HepG2 (cell line): ENCODE data around the gene ACAP1. TPM values are rescaled to one million over a fixed set of nuclear protein-coding genes. Genes with fewer than 3 reads are reported as not detected.
A peak's percentile ranks its signal among the peaks of the same experiment; 100 is the strongest.

ENCODE experiments used
- AGO2 ChIP-seq: fragments of 200-400 bp; formaldehyde crosslinking; optimal IDR thresholded peaks from 2 replicates; pipeline ENCODE3; 2017; ENCODE audit warnings: mild to moderate bottlenecking, low read depth, low read length, moderate library complexity
- ARNTL ChIP-seq: sonication (generic); formaldehyde crosslinking; IDR thresholded peaks from 2 replicates; pipeline ENCODE4 v1.4.0; 2020; ENCODE audit warnings: mild to moderate bottlenecking, missing genetic modification reagents
- NKX3-1 ChIP-seq: sonication (generic); formaldehyde crosslinking; IDR thresholded peaks from 2 replicates; pipeline ENCODE4 v1.5.0; 2020; ENCODE audit warnings: missing genetic modification reagents
- PLRG1 ChIP-seq: fragments of 450-650 bp; conservative IDR thresholded peaks from 2 replicates; pipeline ENCODE4 v1.6.1; 2016
- XBP1 ChIP-seq: sonication (generic); formaldehyde crosslinking; IDR thresholded peaks from 2 replicates; pipeline ENCODE4 v1.5.0; 2020; ENCODE audit warnings: missing genetic modification reagents
- ZNF850 ChIP-seq: sonication (generic); formaldehyde crosslinking; conservative IDR thresholded peaks from 2 replicates; pipeline ENCODE4 v1.9.0; 2021; ENCODE audit warnings: mild to moderate bottlenecking, missing genetic modification reagents
- polyA plus RNA-seq, 8 experiments: library from polyadenylated mRNA; depleted of rRNA in 3 of 8; stranded (reverse) in 7 of 8; unstranded in 1 of 8; fragments of >200 nt; fragmentation: Illumina TruSeq in 4 of 8; extraction: Trizol in 4 of 8; gene quantifications; 2 replicates each; pipeline versions ENCODE4 v1.2.1 to v1.2.3, GENCODE V29; 2011 to 2016; ENCODE audit warnings: low read depth in 4 of 8, missing spikeins in 1 of 8, mixed read lengths in 1 of 8; ENCODE audit not compliant: insufficient read depth in 1 of 8
- total RNA-seq, 5 experiments: library from RNA; depleted of rRNA; stranded (reverse); fragments of >200 nt; fragmentation: Illumina TruSeq; extraction: Trizol; gene quantifications; 2 replicates each; pipeline ENCODE4 v1.2.3, GENCODE V29; 2016; ENCODE audit warnings: low read depth in 1 of 5
- TF ChIP-seq, protein P1 (sequence below): sonication (generic); formaldehyde crosslinking; conservative IDR thresholded peaks from 2 replicates; pipeline ENCODE4 v1.8.1; 2023; ENCODE audit warnings: missing genetic modification reagents
- TF ChIP-seq, protein P2 (sequence below): fragments of 450-650 bp; IDR thresholded peaks from 2 replicates; pipeline ENCODE4 v1.6.1; 2017
- TF ChIP-seq, protein P3 (sequence below): sonication (generic); formaldehyde crosslinking; IDR thresholded peaks from 2 replicates; pipeline ENCODE4 v1.8.0; 2022; ENCODE audit warnings: missing genetic modification reagents, mild to moderate bottlenecking, borderline replicate concordance
- TF ChIP-seq, protein P4 (sequence below): sonication (generic); formaldehyde crosslinking; conservative IDR thresholded peaks from 2 replicates; pipeline ENCODE4 v1.5.0; 2020; ENCODE audit warnings: missing genetic modification reagents

ACAP1 gene
- total and polyA plus RNA-seq, 2 of the 13 experiments (the other 11 are each of a cell fraction or from before 2014, with no cell fraction given) = 1.3 to 2.5 TPM

DNA sequence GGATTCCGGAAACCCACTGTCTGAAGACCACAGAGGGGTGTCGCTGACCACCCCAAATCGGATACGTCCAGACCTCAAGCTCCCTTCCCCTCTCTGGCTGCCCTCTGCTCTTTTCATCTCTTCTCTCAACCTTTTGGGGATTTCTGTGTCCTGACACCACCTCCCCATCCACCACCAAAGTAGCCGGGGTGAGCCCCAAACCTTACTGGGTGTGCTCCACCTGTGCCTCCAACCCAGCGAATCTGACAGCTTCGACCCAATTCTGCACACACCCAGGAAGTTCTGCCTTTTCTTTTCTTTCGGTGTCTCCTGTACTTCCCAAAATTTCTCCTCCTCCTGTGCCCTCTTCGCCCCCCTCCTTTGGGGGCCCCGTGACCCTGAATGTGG lies 16.2 kb downstream of the ACAP1 start (continued):
- TF ChIP-seq, protein P1, sequence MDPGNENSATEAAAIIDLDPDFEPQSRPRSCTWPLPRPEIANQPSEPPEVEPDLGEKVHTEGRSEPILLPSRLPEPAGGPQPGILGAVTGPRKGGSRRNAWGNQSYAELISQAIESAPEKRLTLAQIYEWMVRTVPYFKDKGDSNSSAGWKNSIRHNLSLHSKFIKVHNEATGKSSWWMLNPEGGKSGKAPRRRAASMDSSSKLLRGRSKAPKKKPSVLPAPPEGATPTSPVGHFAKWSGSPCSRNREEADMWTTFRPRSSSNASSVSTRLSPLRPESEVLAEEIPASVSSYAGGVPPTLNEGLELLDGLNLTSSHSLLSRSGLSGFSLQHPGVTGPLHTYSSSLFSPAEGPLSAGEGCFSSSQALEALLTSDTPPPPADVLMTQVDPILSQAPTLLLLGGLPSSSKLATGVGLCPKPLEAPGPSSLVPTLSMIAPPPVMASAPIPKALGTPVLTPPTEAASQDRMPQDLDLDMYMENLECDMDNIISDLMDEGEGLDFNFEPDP (CRISPR knock-in tag) = 0 out of 2 replicates have a peak, but pooled peaks have one; percentile 15
- TF ChIP-seq PLRG1 = no peak
- TF ChIP-seq, protein P2, sequence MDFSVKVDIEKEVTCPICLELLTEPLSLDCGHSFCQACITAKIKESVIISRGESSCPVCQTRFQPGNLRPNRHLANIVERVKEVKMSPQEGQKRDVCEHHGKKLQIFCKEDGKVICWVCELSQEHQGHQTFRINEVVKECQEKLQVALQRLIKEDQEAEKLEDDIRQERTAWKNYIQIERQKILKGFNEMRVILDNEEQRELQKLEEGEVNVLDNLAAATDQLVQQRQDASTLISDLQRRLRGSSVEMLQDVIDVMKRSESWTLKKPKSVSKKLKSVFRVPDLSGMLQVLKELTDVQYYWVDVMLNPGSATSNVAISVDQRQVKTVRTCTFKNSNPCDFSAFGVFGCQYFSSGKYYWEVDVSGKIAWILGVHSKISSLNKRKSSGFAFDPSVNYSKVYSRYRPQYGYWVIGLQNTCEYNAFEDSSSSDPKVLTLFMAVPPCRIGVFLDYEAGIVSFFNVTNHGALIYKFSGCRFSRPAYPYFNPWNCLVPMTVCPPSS = no peak
- TF ChIP-seq XBP1 (CRISPR knock-in tag) = no peak
- peak; percentile 3 for TF ChIP-seq AGO2
- TF ChIP-seq ARNTL (CRISPR knock-in tag) = 0 out of 2 replicates have a peak, but pooled peaks have one; percentile 5
- TF ChIP-seq, protein P3, sequence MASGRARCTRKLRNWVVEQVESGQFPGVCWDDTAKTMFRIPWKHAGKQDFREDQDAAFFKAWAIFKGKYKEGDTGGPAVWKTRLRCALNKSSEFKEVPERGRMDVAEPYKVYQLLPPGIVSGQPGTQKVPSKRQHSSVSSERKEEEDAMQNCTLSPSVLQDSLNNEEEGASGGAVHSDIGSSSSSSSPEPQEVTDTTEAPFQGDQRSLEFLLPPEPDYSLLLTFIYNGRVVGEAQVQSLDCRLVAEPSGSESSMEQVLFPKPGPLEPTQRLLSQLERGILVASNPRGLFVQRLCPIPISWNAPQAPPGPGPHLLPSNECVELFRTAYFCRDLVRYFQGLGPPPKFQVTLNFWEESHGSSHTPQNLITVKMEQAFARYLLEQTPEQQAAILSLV (CRISPR knock-in tag) = 0 out of 2 replicates have a peak, but pooled peaks have one; percentile 5
- TF ChIP-seq NKX3-1 = no peak
- TF ChIP-seq, protein P4, sequence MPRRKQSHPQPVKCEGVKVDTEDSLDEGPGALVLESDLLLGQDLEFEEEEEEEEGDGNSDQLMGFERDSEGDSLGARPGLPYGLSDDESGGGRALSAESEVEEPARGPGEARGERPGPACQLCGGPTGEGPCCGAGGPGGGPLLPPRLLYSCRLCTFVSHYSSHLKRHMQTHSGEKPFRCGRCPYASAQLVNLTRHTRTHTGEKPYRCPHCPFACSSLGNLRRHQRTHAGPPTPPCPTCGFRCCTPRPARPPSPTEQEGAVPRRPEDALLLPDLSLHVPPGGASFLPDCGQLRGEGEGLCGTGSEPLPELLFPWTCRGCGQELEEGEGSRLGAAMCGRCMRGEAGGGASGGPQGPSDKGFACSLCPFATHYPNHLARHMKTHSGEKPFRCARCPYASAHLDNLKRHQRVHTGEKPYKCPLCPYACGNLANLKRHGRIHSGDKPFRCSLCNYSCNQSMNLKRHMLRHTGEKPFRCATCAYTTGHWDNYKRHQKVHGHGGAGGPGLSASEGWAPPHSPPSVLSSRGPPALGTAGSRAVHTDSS (CRISPR knock-in tag) = no peak
- TF ChIP-seq ZNF850 (CRISPR knock-in tag) = no peak
